Mammary epithelial cell (primary cell): ENCODE results near the gene SAG.

ENCODE experiments used
- CTCF ChIP-seq, 2 donors: IDR thresholded peaks in 1 of 2; conservative IDR thresholded peaks in 1 of 2; 2 replicates each; pipeline ENCODE4 v1.5.1; 2011 to 2012; ENCODE audit warnings: inconsistent platforms in 2 of 2, low read length in 2 of 2, mild to moderate bottlenecking in 2 of 2, control low read depth in 1 of 2, low read depth in 1 of 2; ENCODE audit not compliant: insufficient read depth in 1 of 2; ENCODE audit errors: extremely low read depth in 1 of 2
- EZH2 ChIP-seq: IDR thresholded peaks from 2 replicates; pipeline ENCODE4 v1.6.1; 2012; ENCODE audit warnings: low read length, inconsistent platforms, borderline replicate concordance

- TF ChIP-seq CTCF (conservative IDR thresholded peaks at IDR 0.05 in 1 of 2, IDR thresholded peaks at IDR 0.05 in 1 of 2; ENCODE audit: extremely low read depth in 1 of 2, insufficient read depth in 1 of 2, low read depth in 1 of 2, low read length in 2 of 2) (no peak), EZH2 (no peak)
These were observed 46.3 kb downstream of the SAG start, which contains the start of gene DGKD for GRCh38 chr2:233353769-233354499.
